Gastroesophageal sphincter (tissue), 3 donors: ENCODE data around the gene CACNA1E.

Source experiments
- CTCF ChIP-seq, 4 experiments: fragments of 200-600 bp in 2 of 4; fragments of 450-650 bp in 2 of 4; sonication (generic) in 1 of 4; IDR thresholded peaks; one replicate each; pipeline ENCODE4 v1.5.1; 2017 to 2019; ENCODE audit warnings: antibody characterized with exemption in 4 of 4, mild to moderate bottlenecking in 2 of 4, moderate library complexity in 2 of 4
- POLR2A ChIP-seq, 2 donors: fragments of 450-650 bp; IDR thresholded peaks; one replicate each; pipeline ENCODE4 v1.6.1; 2017; ENCODE audit warnings: antibody characterized with exemption in 2 of 2, mild to moderate bottlenecking in 2 of 2, moderate library complexity in 1 of 2

- TF ChIP-seq CTCF (IDR thresholded peaks at IDR 0.05) (no peak), POLR2A (IDR thresholded peaks at IDR 0.05) (no peak)
Measured at GRCh38 chr1:181701891-181702290, 218.6 kb downstream of the CACNA1E start.
